HG03521 (cell line): Measurements from ENCODE around the gene DHX16.

Source experiments
- ATAC-seq: cut with Tn5 transposase; IDR thresholded peaks from one replicate; pipeline ENCODE4 v1.9.1; 2021; ENCODE audit warnings: mild to moderate bottlenecking, moderate library complexity; ENCODE audit not compliant: unreplicated experiment

DHX16 gene

DNA sequence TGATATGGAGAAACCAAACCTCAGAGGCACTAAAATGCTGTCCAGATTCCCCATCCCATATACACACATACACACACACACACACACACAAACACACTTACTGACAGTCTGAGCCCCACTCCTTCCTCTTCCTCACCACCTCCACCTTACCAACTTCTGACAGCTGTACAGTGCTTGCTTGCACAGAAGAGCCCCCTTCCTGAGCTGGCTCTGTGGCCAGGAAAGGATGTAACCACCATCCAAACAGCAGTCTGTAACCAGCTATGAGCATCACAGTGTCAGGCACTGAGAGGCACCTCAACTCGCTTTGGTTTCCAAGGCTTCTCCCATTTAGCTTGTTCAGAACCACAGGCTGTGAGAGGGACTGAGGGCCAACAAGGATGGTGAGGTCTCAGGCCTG, 31.8 kb downstream of the DHX16 start:
- ATAC-seq = no peak

DNA sequence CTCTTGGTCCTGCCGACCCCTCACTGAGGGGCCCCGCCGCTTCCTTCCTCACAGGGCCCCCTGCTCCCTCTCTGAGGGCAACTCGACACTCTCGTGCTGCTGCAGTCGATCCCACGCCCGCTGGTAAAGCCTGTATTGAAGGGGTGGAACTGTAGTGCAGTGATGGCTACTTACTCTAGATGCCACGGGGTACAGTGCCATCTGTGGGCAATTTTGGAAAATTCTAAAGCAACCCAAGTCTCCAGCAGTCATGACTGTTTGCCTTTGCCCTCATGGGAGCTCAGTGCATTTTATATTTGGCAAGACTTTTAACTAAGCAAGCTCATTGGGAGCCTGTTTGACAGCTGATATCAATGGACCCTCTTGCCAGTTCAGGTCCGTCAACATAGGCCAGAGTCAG, 32.3 kb downstream of the DHX16 start:
- no peak for ATAC-seq

DNA sequence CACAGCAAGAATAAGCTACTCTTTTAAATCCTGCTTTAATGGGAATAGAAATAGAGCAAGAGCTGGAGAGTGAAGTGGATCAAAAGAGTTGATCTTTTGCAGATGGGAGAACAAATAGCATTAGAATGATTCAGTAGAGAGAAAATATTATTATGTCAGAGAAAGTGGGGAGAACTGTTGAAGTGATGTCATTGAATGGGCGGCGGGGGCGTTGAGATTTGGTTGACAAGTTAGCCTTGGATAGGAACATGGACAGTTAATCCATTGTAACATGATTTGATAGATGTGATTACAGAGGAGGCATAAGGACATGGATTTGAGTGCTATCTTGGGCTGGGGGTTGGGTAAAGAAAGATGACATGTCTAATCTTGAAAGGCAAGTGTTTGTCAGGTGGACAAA, 37.0 kb downstream of the DHX16 start:
- no peak for ATAC-seq

DNA sequence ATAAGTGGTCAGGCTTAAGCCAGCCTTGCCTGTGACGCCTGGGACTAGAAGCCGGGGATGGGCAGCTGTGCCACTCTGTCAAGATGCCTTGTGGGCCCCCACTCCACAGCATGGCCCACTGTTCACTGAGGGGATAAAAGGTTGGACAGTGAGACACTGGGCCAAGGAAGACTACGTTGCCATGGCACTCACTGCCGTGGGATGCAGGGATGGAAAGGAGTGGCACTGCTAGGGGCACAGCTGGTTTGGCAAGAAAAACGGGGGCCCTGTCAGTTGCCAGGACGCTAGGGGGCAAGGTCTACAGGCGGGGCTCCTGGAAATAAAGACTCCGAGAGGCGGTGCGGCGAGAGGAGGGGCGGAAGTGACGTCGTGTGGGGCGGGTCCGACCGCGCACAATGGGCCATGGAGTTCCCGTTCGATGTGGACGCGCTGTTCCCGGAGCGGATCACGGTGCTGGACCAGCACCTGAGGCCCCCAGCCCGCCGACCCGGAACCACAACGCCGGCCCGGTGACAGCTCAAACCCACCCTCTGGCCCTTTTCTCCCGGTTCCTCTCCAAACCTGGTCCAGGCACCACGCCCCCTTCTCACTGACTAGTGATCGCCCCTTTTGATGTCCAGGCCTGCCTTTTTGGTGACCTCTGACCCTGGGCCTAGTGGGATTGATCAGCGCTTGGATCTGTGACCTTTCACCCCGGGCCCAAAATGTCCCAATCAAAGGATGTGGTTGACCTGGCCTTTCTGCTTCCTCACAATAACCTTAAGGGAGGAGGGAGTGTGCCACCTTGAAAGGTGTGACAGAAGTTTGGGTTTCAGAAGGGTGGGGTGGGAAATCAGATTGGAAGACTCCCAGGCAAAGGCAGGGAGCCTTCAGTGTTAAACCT, 46.1 kb downstream of the DHX16 start, which contains the start of gene ATAT1:
ATAT1 (plus strand) TSS at position 391 of the 883 bp plus-strand sequence.
- peak; percentile 77 for ATAC-seq

DNA sequence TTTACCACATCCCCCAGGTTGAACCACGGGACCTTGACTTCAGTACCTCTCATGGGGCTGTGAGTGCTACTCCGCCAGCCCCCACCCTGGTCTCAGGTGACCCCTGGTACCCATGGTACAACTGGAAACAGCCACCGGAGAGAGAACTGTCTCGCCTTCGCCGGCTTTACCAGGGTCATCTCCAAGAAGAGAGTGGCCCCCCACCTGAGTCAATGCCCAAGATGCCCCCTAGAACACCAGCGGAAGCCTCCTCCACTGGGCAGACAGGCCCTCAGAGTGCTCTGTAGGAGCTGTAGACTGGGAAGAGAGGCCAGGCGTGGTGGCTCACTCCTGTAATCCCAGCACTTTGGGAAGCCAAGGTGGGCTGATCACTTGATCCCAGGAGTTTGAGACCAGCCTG, 47.3 kb downstream of the DHX16 start:
- no peak for ATAC-seq

DNA sequence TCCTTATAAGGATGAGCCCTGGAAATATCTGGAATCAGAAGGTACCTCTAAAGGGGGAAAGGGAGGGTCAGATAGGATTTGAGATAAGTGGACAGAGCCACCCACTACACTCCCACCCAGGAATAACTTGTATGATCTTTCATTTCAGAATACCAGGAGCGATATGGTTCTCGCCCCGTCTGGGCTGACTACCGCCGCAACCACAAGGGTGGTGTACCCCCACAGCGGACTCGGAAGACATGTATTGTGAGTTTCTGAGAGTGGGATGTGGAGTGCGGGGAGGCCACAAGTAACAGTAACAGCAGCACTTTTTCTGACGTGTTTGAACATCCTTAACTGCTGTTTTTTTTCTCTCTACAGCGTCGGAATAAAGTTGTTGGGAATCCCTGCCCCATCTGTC, 53.2 kb downstream of the DHX16 start:
- ATAC-seq = no peak

DNA sequence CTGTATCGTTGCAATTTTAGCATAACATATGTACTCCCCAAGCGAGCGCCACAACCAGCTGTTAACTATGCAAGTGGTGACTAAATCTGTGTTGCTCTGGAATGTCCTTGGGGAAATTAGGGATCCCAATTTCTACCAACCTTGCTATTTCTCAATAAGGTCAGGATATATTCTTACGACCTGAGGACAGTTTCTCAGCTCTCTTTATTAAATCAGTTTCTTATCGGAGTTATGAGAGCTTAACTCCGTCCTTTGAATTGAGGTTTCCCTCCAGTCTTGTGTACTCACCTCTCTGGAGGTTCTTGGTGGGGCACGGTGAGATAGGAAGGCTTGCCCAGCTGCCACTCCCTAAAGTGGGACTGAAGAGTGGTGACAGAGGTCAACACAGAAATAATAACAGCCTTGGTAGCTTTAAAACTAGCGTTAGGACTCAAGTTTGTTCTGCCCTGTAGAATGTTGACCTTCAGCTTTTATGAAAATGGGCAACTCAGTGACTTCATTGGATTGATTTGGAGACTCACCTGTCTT, 54.5 kb downstream of the DHX16 start:
- no peak for ATAC-seq

DNA sequence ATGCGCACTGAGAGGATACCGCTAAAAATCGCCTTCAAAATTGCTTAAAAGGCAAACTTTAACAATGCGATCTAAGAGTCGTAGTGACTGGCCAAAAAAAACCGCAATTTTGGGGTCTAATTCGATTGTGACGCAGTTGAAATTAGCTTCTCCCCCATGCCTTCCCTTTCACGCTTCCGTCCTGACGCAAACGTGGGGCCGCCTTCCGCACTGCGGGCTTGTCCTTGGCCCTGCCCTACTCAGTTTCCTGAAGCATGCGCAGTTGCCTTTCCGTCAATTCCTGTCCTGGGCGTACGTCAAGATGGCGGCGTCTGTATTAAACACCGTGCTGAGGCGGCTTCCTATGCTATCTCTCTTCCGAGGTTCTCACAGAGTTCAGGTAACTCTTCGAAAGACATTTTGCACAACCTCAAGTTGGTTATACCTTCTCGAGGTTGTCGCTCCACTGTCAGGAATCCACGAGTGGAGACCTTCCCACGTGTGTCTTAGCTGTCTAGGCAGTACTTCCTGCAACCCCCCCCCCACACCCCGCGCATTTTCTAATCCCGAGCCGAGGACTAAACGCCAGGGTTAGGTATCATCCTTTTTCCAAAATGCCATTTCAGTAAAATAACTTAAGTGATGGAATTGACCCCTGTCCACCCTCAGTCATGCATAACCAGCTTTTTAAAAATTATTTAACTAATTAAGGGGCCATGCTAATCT, 55.1 kb downstream of the DHX16 start, which contains the start of gene MRPS18B:
MRPS18B (plus strand) TSS at position 276 of the 705 bp plus-strand sequence; CDS start at position 302, 26 bp downstream.
- peak; percentile 71 for ATAC-seq

DNA sequence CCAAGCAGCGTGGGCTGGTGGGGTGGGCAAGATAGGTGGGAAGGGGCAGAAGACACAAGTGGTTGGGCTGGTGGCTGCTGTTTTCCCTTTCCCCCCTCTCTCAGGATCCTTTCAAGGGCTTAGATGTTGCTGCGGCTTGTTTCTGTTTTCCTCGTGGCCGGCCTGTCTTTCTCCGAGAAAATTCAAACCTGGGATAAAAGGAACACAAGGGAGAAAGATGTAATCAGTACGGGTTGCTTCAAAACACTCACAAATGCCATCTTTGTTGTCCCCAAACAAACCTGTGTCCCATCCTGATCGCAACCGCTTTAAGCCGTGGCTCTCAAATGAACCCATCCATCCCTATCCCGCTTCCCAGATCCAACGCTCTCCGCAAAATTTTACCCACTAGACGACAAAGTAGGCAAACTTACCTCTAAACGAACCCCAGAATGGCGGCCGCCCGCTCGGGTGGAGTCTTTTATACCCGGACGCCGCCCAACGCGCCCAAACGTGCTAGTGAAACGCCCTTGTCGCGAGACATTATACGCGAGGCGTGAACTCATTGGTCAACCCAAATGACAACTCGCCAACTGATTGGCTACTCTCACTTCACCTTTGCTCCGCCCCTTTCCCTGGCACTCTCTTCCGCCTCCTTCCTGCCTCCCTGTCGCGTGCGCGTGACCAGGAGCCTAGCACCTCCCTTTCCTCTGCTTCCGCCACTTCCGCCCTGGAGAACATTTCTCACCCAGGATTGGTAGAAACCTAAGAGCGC, 55.8 kb downstream of the DHX16 start, which contains the start of gene PPP1R10:
PPP1R10 (minus strand) TSS at position 433 of the 754 bp plus-strand sequence. CDS start 7,299 bp downstream, outside the sequence.
- ATAC-seq = peak; percentile 80

DNA sequence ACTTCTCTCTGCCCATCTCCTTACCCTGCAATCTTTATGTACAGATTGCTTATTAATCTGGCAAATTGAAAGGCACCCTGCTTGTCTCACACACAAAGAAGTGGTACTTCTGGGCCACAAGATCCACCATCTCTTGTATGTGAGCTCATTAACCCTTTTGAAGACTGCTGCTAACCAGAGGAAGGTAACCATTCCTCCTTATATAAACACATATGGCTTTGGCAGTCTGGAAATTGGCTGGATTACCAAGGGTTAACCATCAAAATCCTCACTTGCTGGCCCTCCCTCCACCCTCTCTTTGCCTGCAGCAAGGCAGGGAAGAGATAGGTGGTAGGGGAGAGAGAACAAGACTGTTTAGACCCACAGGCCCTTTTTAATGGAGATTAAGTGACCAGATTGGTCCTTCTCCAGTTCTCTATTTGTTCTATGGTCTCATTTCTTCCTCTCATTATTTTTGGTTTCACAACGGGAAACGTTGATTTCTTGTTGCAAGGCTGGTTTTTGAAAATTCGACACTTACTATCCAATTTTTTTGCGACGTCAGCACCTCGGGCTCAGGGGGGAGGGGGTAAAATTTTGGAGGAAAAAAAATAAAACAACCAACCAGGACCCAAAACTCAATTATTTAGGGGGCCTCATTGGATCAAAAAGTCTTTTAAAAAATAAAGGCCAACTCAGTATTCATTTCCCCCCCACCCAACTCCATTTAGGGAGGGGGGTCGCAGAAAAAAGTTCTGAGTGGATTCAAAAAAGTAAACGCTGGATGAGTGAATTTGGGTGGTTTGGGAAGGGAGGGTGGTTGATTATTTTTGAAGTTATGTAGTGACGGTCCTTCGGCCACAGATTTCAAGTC, 56.6 kb downstream of the DHX16 start:
- no peak for ATAC-seq

DNA sequence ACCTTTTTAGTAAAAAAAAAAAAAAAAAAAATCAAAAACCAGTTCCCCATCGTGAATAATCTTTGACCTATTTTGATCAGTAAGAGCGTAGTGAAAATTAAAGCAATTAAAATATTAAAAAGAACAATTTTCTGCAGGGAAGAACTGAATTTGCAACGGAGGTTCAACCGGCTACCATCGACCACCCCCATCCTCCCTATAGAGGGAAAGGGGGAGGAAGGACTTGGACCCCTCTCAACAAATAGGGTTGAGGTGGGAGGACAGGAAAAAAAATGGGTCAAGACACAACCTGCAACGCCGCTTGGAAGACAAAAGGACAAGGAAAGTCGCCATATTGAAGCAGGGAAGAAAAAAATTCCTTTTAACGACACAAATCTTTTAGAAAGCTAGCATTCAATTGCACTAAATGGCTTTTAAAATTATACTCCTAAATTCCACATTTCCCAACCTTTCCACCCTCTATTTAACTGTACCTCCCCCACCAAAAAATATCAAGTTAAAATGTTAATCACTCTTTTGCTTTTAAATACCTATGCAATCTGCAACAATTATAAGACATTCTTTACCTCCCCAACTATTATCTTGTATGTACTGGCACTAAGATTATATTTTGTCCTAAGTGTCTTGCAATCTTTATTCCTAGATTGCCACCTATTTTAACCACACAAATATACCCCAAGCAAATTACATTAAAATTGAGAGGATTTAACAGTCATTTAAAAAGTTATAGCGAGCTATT, 57.4 kb downstream of the DHX16 start:
- no peak for ATAC-seq

DNA sequence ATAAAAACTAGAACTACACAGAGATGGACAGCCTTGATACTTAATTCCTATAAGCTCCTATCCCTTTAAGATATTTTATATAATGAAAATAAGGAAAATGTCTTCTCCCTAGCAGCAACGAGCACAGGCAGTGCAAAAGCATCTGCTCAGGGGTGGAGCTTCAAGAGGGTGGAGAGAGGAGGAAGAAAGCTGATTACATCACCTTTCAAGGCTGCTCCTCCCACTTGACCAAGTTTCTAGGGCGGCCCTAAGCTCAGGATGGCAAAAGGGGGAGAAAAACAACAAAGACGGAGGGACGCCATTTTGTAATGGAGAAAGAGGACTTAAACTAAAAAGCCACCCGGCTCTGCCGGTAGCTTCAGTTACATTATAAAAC, 58.0 kb downstream of the DHX16 start:
- peak; percentile 33 for ATAC-seq

DNA sequence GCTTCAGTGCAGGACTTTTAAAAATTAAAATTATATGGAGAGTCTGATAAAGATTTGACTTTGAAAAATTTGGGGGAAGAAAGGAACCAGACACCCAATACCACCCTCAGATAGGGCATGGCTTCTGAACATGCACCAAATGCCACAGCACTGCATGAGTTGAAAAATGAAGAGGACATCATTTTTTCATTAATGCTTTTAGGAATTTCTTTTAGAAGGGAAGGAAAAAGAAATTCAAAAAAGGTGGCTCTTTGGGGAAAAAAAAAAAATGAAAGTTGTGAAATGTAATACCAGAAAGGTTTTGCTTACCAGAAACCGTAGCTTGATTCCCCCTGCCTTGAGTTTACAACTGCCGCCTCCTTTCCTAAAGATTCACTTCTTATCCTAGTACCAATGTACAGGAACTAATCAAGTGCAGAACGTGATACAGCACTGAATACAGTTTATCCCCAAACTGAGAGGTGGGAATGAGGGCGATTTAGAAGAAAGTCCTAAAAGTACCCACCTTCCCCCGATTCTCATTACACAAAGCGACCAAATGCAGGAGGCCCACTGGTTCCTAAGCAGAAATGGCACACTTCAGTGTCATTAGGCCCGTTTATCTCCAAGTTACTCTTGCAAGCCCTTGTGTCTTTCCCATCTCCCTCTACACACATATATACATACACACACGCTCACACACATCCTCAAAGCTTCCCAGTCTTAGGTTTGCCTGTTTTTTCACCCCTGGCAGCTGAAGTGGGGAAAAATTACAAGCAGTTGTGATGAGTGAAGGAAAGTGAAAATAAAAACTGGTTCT, 58.6 kb downstream of the DHX16 start:
- no peak for ATAC-seq

DNA sequence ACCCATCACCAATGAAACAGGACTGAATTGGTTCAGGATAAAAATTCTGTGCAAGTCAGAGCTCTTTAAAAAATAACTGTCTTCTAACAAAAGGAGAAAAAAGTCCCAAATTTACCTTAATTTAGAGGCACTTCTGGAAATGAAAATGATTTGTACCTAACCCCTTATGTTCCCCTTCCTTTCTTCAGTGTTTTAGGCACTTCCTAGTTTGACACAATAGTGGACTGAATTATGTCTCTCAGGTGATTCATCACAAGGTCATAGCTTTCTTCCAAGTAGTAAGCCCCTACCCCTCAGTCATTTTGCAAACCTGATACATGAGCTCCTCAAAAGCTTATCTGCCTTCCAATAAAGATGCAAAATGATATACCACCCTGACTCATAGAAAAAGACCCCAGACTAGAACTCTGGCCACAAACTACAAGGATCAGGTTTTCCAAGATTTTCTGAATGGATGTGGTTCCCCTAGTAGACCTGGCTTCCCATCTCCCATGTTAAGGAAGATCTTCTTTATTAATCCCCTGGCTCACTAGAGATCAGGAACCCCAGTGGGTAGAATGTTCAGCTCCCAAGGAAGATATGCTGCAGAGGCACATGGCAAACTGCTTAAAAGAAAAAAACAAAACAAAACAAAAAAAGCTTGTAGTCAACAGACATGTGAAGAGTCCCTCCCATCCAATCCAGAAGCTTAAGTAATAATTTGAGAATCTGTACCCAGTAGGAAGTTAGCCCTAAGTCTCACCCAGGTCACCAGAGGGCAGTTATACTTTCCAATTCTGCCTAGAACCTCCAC, 59.4 kb downstream of the DHX16 start:
- no peak for ATAC-seq

DNA sequence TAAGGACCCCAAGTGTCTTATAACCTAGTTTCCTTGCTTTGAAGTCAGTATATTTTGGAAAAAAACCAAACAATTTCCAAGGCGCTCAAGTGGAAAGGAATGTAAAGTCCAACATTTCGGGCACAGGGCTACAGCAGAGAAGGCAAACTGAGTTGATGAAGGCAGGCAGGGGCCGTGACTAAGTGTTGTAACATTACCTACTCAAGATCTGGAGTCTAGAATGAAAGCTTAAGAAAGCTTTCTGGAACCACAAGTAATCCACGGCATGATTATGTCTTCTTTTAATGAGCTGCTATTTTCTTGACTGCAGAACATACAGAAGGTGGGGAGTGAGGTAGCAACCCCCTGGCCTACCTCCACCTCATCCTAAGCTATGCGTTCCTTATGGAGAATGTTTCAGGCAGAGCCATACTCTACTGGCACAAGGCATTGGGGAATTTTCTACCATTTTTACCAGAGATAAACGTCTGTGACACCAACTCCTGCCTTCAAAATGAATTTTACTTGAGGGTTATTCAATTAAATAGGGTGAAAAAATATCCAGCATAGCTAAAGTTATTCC, 60.0 kb downstream of the DHX16 start:
- ATAC-seq = no peak

DNA sequence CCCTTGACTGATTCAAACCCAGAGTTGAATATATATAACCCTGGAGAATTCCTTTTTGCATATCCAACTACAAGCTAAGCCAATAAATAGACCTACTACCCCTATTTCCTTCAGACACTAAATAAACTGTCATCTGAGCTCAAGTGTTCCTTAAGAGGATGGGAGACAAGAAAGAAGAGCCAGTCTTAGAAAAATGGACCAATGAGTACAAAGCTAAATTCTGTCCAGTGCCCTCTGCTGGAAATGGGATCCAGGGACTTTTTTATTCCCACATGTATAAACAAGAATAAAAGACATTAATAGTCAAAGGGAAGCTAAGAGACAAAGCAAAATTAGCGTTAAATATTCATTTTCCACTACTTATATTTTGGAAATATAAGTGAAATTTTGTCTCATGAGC, 60.6 kb downstream of the DHX16 start:
- no peak for ATAC-seq

DNA sequence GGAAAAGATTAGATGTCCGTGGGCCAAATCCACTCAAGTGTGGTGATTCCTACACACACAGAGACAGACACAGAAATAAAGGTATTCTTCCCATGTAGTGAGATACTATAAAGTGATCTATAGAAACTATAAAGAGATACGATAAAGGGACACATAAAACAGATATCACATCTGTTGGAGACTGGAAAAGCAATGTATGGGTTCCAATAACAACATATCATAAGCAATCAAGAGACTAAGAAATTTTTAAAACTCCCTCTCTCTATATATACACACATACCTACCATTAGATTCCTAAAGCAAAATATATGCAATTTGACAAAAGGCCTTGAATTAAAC, 61.0 kb downstream of the DHX16 start:
- no peak for ATAC-seq
